HepG2 (cell line): ENCODE data around the gene FOXK2. TPM values are rescaled to one million over a fixed set of nuclear protein-coding genes. Genes with fewer than 3 reads are reported as not detected.
A peak's percentile ranks its signal among the peaks of the same experiment; 100 is the strongest.

Experiments used
- CENPBD1 ChIP-seq: sonication (generic); formaldehyde crosslinking; IDR thresholded peaks from 2 replicates; pipeline ENCODE4 v1.8.0; 2022; ENCODE audit warnings: missing genetic modification reagents, low read depth, mild to moderate bottlenecking, borderline replicate concordance
- CREM ChIP-seq, 2 experiments: sonication (generic) in 1 of 2; formaldehyde crosslinking in 1 of 2; IDR thresholded peaks; 2 replicates each; pipeline versions ENCODE4 v1.4.0 to v1.6.1; 2016 to 2020; ENCODE audit warnings: antibody characterized with exemption in 1 of 2, mild to moderate bottlenecking in 1 of 2, missing genetic modification reagents in 1 of 2
- DPF2 ChIP-seq: sonication (generic); formaldehyde crosslinking; IDR thresholded peaks from 2 replicates; pipeline ENCODE4 v1.4.0; 2020; ENCODE audit warnings: mild to moderate bottlenecking, low read depth, missing genetic modification reagents, borderline replicate concordance
- FOSL2 ChIP-seq: sonication (generic); formaldehyde crosslinking; IDR thresholded peaks from 2 replicates; pipeline ENCODE4 v1.4.0; 2020; ENCODE audit warnings: missing genetic modification reagents
- GZF1 ChIP-seq: sonication (generic); formaldehyde crosslinking; IDR thresholded peaks from 2 replicates; pipeline ENCODE4 v1.5.1; 2020; ENCODE audit warnings: mild to moderate bottlenecking, missing genetic modification reagents
- IRF9 ChIP-seq: sonication (generic); formaldehyde crosslinking; IDR thresholded peaks from 2 replicates; pipeline ENCODE4 v1.8.0; 2022; ENCODE audit warnings: missing genetic modification reagents, mild to moderate bottlenecking, borderline replicate concordance
- KDM1A ChIP-seq: IDR thresholded peaks from 2 replicates; pipeline ENCODE4 v1.6.1; 2016; ENCODE audit warnings: missing compliant biosample characterization
- KLF16 ChIP-seq, 2 experiments: sonication (generic) in 1 of 2; formaldehyde crosslinking in 1 of 2; IDR thresholded peaks; 2 replicates each; pipeline versions ENCODE4 v1.6.1 to v1.8.0; 2016 to 2023; ENCODE audit warnings: missing genetic modification reagents in 2 of 2, missing compliant biosample characterization in 1 of 2
- SIN3B ChIP-seq: fragments of 150-350 bp; IDR thresholded peaks from 2 replicates; pipeline ENCODE4 v1.6.1; 2014; ENCODE audit warnings: low read length
- ZKSCAN5 ChIP-seq: sonication (generic); formaldehyde crosslinking; IDR thresholded peaks from 2 replicates; pipeline ENCODE4 v1.5.1; 2020; ENCODE audit warnings: mild to moderate bottlenecking, missing genetic modification reagents
- ZNF20 ChIP-seq: sonication (generic); formaldehyde crosslinking; IDR thresholded peaks from 2 replicates; pipeline ENCODE4 v1.4.0; 2020; ENCODE audit warnings: mild to moderate bottlenecking, moderate library complexity, missing genetic modification reagents
- ZNF337 ChIP-seq: sonication (generic); formaldehyde crosslinking; IDR thresholded peaks from 2 replicates; pipeline ENCODE4 v1.5.1; 2020; ENCODE audit warnings: missing genetic modification reagents, low read depth, mild to moderate bottlenecking, borderline replicate concordance
- ZNF446 ChIP-seq: sonication (generic); formaldehyde crosslinking; IDR thresholded peaks from 2 replicates; pipeline ENCODE4 v1.5.0; 2020; ENCODE audit warnings: mild to moderate bottlenecking, missing genetic modification reagents
- ZNF563 ChIP-seq: sonication (generic); formaldehyde crosslinking; IDR thresholded peaks from 2 replicates; pipeline ENCODE4 v1.8.0; 2022; ENCODE audit warnings: mild to moderate bottlenecking, moderate library complexity, missing genetic modification reagents
- ZNF572 ChIP-seq: sonication (generic); formaldehyde crosslinking; IDR thresholded peaks from 2 replicates; pipeline ENCODE4 v1.5.1; 2020; ENCODE audit warnings: mild to moderate bottlenecking, missing genetic modification reagents
- ZNF670 ChIP-seq: sonication (generic); formaldehyde crosslinking; IDR thresholded peaks from 2 replicates; pipeline ENCODE4 v1.8.0; 2022; ENCODE audit warnings: mild to moderate bottlenecking, missing genetic modification reagents, borderline replicate concordance
- ZNF790 ChIP-seq: sonication (generic); formaldehyde crosslinking; IDR thresholded peaks from 2 replicates; pipeline ENCODE4 v1.8.0; 2022; ENCODE audit warnings: missing genetic modification reagents, mild to moderate bottlenecking, borderline replicate concordance
- ZSCAN9 ChIP-seq: IDR thresholded peaks from 2 replicates; pipeline ENCODE4 v1.6.1; 2016; ENCODE audit warnings: borderline replicate concordance
- polyA plus RNA-seq, 8 experiments: library from polyadenylated mRNA; depleted of rRNA in 3 of 8; stranded (reverse) in 7 of 8; unstranded in 1 of 8; fragments of >200 nt; fragmentation: Illumina TruSeq in 4 of 8; extraction: Trizol in 4 of 8; gene quantifications; 2 replicates each; pipeline versions ENCODE4 v1.2.1 to v1.2.3, GENCODE V29; 2011 to 2016; ENCODE audit warnings: low read depth in 4 of 8, missing spikeins in 1 of 8, mixed read lengths in 1 of 8; ENCODE audit not compliant: insufficient read depth in 1 of 8
- total RNA-seq, 5 experiments: library from RNA; depleted of rRNA; stranded (reverse); fragments of >200 nt; fragmentation: Illumina TruSeq; extraction: Trizol; gene quantifications; 2 replicates each; pipeline ENCODE4 v1.2.3, GENCODE V29; 2016; ENCODE audit warnings: low read depth in 1 of 5
- TF ChIP-seq, protein P1 (sequence below): sonication (generic); formaldehyde crosslinking; IDR thresholded peaks from 2 replicates; pipeline ENCODE4 v1.4.0; 2020; ENCODE audit warnings: missing genetic modification reagents, low read depth, mild to moderate bottlenecking, borderline replicate concordance
- TF ChIP-seq, protein P2 (sequence below): sonication (generic); formaldehyde crosslinking; IDR thresholded peaks from 2 replicates; pipeline ENCODE4 v1.5.1; 2020; ENCODE audit warnings: mild to moderate bottlenecking, missing genetic modification reagents, borderline replicate concordance

FOXK2 gene
- total and polyA plus RNA-seq, 2 of the 13 experiments (the other 11 are each of a cell fraction or from before 2014, with no cell fraction given): 67.1 to 67.2 TPM

DNA sequence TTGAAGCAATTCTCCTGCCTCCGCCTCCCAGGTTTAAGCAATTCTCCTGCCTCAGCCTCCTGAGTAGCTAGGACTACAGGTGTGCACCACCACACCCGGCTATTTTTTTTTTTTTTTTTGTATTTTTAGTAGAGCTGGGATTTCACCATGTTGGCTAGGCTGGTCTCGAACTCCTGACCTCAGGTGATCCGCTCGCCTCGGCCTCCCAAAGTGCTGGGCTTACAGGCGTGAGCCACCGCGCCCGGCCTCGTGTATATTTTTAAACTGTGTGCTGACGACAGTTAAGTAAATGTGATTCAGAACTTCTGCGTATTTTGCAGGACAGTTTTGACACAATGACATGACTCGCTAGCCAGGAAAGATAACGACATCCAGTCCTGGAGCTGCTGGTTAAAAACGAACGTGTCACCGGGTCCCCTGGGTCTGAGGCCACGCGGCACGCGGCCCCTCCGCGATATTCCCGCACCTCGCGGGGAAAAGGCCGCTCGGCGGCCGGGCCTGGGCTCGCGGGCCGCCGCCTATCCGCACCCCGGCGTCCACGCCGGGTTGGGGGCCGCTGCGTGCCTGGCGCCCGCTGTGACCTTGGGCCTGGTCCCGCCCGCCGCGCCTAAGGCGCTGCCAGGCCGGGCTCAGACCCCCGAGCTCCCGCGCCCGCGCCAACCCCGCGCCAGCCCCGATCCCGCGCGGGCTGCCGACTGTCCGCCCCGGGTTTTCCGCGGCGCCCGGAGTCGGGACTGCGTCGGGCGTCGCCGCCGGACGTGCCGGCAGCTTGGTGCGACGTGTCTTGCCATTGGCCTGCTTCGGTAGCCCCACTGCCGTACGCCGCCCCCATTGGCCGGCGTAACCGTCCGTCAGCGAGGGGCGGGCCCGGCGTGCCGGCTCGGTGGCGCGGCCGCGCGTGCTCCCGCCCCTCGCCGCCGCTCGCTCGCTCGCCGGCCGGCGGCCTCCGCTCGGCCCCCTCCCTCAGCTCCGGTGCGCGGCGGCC is at the start of gene FOXK2 (continued):
- TF ChIP-seq, protein P1, sequence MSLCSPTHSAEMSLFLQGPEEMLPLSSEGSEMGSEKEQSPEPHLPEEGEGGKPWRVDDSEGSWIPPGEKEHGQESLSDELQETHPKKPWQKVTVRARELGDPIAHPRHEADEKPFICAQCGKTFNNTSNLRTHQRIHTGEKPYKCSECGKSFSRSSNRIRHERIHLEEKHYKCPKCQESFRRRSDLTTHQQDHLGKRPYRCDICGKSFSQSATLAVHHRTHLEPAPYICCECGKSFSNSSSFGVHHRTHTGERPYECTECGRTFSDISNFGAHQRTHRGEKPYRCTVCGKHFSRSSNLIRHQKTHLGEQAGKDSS (CRISPR knock-in tag): peak; percentile 44; the same call in 1 of the 2 replicates
- TF ChIP-seq ZNF337 (CRISPR knock-in tag) (no peak), ZNF670 (CRISPR knock-in tag) (no peak), FOSL2 (CRISPR knock-in tag) (0 out of 2 replicates have a peak, but pooled peaks have one; percentile 28), ZNF20 (CRISPR knock-in tag) (no peak), ZNF572 (no peak), GZF1 (no peak), ZNF790 (CRISPR knock-in tag) (peak; percentile 46; the same call in 1 of the 2 replicates), IRF9 (CRISPR knock-in tag) (no peak), ZKSCAN5 (no peak), CREM (IDR thresholded peaks at IDR 0.05) (peak; percentile 32; the same call in 1 of the 2 replicates), CREM (CRISPR knock-in tag; IDR thresholded peaks at IDR 0.05) (no peak), ZNF446 (CRISPR knock-in tag) (peak; percentile 77), CENPBD1 (CRISPR knock-in tag) (0 out of 2 replicates have a peak, but pooled peaks have one; percentile 54), ZNF563 (CRISPR knock-in tag) (0 out of 2 replicates have a peak, but pooled peaks have one; percentile 48), ZSCAN9 (CRISPR knock-in tag) (0 out of 2 replicates have a peak, but pooled peaks have one; percentile 46), DPF2 (no peak), KDM1A (CRISPR knock-in tag) (peak; percentile 82), SIN3B (no peak), KLF16 (CRISPR knock-in tag; IDR thresholded peaks at IDR 0.05) (peak in 1 of 2 experiments; percentile 58; a peak in 1 of 4 replicates)
- TF ChIP-seq, protein P2, sequence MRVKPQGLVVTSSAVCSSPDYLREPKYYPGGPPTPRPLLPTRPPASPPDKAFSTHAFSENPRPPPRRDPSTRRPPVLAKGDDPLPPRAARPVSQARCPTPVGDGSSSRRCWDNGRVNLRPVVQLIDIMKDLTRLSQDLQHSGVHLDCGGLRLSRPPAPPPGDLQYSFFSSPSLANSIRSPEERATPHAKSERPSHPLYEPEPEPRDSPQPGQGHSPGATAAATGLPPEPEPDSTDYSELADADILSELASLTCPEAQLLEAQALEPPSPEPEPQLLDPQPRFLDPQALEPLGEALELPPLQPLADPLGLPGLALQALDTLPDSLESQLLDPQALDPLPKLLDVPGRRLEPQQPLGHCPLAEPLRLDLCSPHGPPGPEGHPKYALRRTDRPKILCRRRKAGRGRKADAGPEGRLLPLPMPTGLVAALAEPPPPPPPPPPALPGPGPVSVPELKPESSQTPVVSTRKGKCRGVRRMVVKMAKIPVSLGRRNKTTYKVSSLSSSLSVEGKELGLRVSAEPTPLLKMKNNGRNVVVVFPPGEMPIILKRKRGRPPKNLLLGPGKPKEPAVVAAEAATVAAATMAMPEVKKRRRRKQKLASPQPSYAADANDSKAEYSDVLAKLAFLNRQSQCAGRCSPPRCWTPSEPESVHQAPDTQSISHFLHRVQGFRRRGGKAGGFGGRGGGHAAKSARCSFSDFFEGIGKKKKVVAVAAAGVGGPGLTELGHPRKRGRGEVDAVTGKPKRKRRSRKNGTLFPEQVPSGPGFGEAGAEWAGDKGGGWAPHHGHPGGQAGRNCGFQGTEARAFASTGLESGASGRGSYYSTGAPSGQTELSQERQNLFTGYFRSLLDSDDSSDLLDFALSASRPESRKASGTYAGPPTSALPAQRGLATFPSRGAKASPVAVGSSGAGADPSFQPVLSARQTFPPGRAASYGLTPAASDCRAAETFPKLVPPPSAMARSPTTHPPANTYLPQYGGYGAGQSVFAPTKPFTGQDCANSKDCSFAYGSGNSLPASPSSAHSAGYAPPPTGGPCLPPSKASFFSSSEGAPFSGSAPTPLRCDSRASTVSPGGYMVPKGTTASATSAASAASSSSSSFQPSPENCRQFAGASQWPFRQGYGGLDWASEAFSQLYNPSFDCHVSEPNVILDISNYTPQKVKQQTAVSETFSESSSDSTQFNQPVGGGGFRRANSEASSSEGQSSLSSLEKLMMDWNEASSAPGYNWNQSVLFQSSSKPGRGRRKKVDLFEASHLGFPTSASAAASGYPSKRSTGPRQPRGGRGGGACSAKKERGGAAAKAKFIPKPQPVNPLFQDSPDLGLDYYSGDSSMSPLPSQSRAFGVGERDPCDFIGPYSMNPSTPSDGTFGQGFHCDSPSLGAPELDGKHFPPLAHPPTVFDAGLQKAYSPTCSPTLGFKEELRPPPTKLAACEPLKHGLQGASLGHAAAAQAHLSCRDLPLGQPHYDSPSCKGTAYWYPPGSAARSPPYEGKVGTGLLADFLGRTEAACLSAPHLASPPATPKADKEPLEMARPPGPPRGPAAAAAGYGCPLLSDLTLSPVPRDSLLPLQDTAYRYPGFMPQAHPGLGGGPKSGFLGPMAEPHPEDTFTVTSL: no peak
